GM12891 (cell line): ENCODE data around the gene ABCG5.

Experiments
- PAX5 ChIP-seq: IDR thresholded peaks from 2 replicates; pipeline ENCODE4 v1.6.1; 2011; ENCODE audit warnings: low read length, moderate library complexity, mild to moderate bottlenecking; ENCODE audit not compliant: insufficient read depth, severe bottlenecking
- POLR2A ChIP-seq: IDR thresholded peaks from 2 replicates; pipeline ENCODE4 v1.6.1; 2011; ENCODE audit warnings: low read depth, low read length, control low read depth
- POLR2AphosphoS5 ChIP-seq: IDR thresholded peaks from 2 replicates; pipeline ENCODE4 v1.6.1; 2011; ENCODE audit warnings: low read depth, low read length, control low read depth
- POU2F2 ChIP-seq: IDR thresholded peaks from 2 replicates; pipeline ENCODE4 v1.6.1; 2011; ENCODE audit warnings: low read depth, mild to moderate bottlenecking, control low read depth, low read length, moderate library complexity
- SPI1 ChIP-seq: IDR thresholded peaks from 2 replicates; pipeline ENCODE4 v1.6.1; 2011; ENCODE audit warnings: low read depth, low read length, control low read depth
- TAF1 ChIP-seq: IDR thresholded peaks from 2 replicates; pipeline ENCODE4 v1.6.1; 2011; ENCODE audit warnings: low read depth, low read length, control low read depth

DNA sequence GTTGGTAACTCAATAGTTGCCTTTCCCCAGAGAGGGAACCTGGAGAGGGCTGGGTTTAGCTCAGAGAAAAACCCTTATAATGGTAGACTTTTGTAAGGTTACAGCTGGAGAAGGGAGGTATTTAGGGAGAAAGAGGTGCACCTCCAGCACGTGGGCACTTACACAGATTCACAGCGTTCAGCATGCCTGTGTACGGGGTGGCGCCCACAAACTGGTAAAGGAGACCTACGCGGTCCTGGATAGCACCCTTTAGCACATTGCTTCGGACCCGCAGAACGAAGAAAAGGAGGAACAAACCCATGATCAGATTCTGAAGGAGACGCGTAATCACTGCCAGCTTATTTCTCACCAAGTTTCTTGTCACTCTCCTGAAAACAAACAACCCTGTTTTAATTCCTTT lies 14.9 kb downstream of the ABCG5 start:
- no peak for TF ChIP-seq POLR2A
- TF ChIP-seq SPI1 = no peak
- no peak for TF ChIP-seq POLR2AphosphoS5
- no peak for TF ChIP-seq TAF1
- TF ChIP-seq PAX5 = no peak
- no peak for TF ChIP-seq POU2F2
